HepG2 (cell line): ENCODE measurements around the gene TRNP1. TPM values are rescaled to one million over a fixed set of nuclear protein-coding genes. Genes with fewer than 3 reads are reported as not detected.
A peak's percentile ranks its signal among the peaks of the same experiment; 100 is the strongest.

Experiments used
- AGO2 ChIP-seq: fragments of 200-400 bp; formaldehyde crosslinking; optimal IDR thresholded peaks from 2 replicates; pipeline ENCODE3; 2017; ENCODE audit warnings: mild to moderate bottlenecking, low read depth, low read length, moderate library complexity
- ESRRA ChIP-seq: sonication (generic); formaldehyde crosslinking; IDR thresholded peaks from 2 replicates; pipeline ENCODE4 v1.5.1; 2020; ENCODE audit warnings: mild to moderate bottlenecking, low read depth, missing genetic modification reagents
- HMGA1 ChIP-seq: sonication (generic); formaldehyde crosslinking; conservative IDR thresholded peaks from 2 replicates; pipeline ENCODE4 v1.4.0; 2020; ENCODE audit warnings: missing genetic modification reagents
- RXRB ChIP-seq: IDR thresholded peaks from 2 replicates; pipeline ENCODE4 v1.6.1; 2016; ENCODE audit warnings: borderline replicate concordance, missing genetic modification reagents, missing compliant biosample characterization
- SMC3 ChIP-seq: IDR thresholded peaks from 2 replicates; pipeline ENCODE4 v1.6.1; 2011; ENCODE audit warnings: low read length, improper control_type of control experiment
- SMYD3 ChIP-seq: sonication (generic); formaldehyde crosslinking; IDR thresholded peaks from 2 replicates; pipeline ENCODE4 v1.8.1; 2023; ENCODE audit warnings: mild to moderate bottlenecking, missing genetic modification reagents
- TAF1 ChIP-seq: sonication (generic); formaldehyde crosslinking; IDR thresholded peaks from 2 replicates; pipeline ENCODE4 v1.4.0; 2020; ENCODE audit warnings: missing genetic modification reagents
- ZNF567 ChIP-seq: sonication (generic); formaldehyde crosslinking; IDR thresholded peaks from 2 replicates; pipeline ENCODE4 v1.8.1; 2023; ENCODE audit warnings: mild to moderate bottlenecking, missing genetic modification reagents, borderline replicate concordance
- ZNF605 ChIP-seq: sonication (generic); formaldehyde crosslinking; IDR thresholded peaks from 2 replicates; pipeline ENCODE4 v1.8.0; 2022; ENCODE audit warnings: mild to moderate bottlenecking, missing genetic modification reagents
- ZNF687 ChIP-seq: sonication (generic); formaldehyde crosslinking; IDR thresholded peaks from 2 replicates; pipeline ENCODE4 v1.5.1; 2020; ENCODE audit warnings: mild to moderate bottlenecking, missing genetic modification reagents, moderate library complexity
- polyA plus RNA-seq, 8 experiments: library from polyadenylated mRNA; depleted of rRNA in 3 of 8; stranded (reverse) in 7 of 8; unstranded in 1 of 8; fragments of >200 nt; fragmentation: Illumina TruSeq in 4 of 8; extraction: Trizol in 4 of 8; gene quantifications; 2 replicates each; pipeline versions ENCODE4 v1.2.1 to v1.2.3, GENCODE V29; 2011 to 2016; ENCODE audit warnings: low read depth in 4 of 8, missing spikeins in 1 of 8, mixed read lengths in 1 of 8; ENCODE audit not compliant: insufficient read depth in 1 of 8
- total RNA-seq, 5 experiments: library from RNA; depleted of rRNA; stranded (reverse); fragments of >200 nt; fragmentation: Illumina TruSeq; extraction: Trizol; gene quantifications; 2 replicates each; pipeline ENCODE4 v1.2.3, GENCODE V29; 2016; ENCODE audit warnings: low read depth in 1 of 5

The TRNP1 gene
- total and polyA plus RNA-seq, 2 of the 13 experiments (the other 11 are each of a cell fraction or from before 2014, with no cell fraction given), result 42.0 to 158 TPM

- TF ChIP-seq ZNF567 (CRISPR knock-in tag), result no peak
- TF ChIP-seq ESRRA (CRISPR knock-in tag), result 0 out of 2 replicates have a peak, but pooled peaks have one; percentile 7
- TF ChIP-seq HMGA1 (CRISPR knock-in tag), result no peak
- TF ChIP-seq ZNF605 (CRISPR knock-in tag), result peak; percentile 16; the same call in 1 of the 2 replicates
- peak; percentile 46 for TF ChIP-seq ZNF687 (CRISPR knock-in tag)
- TF ChIP-seq SMC3, result no peak
- TF ChIP-seq SMYD3 (CRISPR knock-in tag), result no peak
- TF ChIP-seq AGO2, result peak; percentile 66
- TF ChIP-seq TAF1 (CRISPR knock-in tag), result peak; percentile 18
- 0 out of 2 replicates have a peak, but pooled peaks have one; percentile 18 for TF ChIP-seq RXRB (CRISPR knock-in tag)
Observed at GRCh38 chr1:26994787-26995517, 1.5 kb downstream of the TRNP1 start (continued).
